Keratinocyte (primary cell): ENCODE results near the gene AFTPH. TPM values are rescaled to one million over a fixed set of nuclear protein-coding genes. Genes with fewer than 3 reads are reported as not detected.

Source experiments
- DNase-seq: peaks from one replicate; pipeline ENCODE4 v3.0.0-alpha.2; 2011; ENCODE audit warnings: low read depth, missing footprints, low spot score
- FAIRE-seq: peaks from 2 replicates; lab custom pipeline; 2011; peaks lifted over from hg19 to GRCh38; lab: Jason Lieb, UNC
- H2AFZ ChIP-seq: 2 replicates; pipeline ENCODE4 v1.6.0; 2012; ENCODE audit warnings: low read length, control low read depth, inconsistent platforms; ENCODE audit not compliant: control insufficient read depth
- H3K27ac ChIP-seq: 2 replicates; pipeline ENCODE4 v1.5.1; 2011; ENCODE audit warnings: low read length; ENCODE audit not compliant: control insufficient read depth, insufficient read depth
- H3K27me3 ChIP-seq: 3 replicates; pipeline ENCODE4 v1.6.0; 2011; ENCODE audit warnings: low read length; ENCODE audit not compliant: control insufficient read depth, insufficient read depth; ENCODE audit errors: extremely low read depth
- H3K36me3 ChIP-seq, 2 experiments: 2 replicates in 1 of 2; 3 replicates in 1 of 2; pipeline ENCODE4 v1.5.1; 2011; ENCODE audit warnings: low read length in 2 of 2, mild to moderate bottlenecking in 1 of 2; ENCODE audit not compliant: control insufficient read depth in 2 of 2, insufficient read depth in 2 of 2; ENCODE audit errors: extremely low read depth in 1 of 2
- H3K4me1 ChIP-seq: 3 replicates; pipeline ENCODE4 v1.5.1; 2011; ENCODE audit warnings: low read length; ENCODE audit not compliant: control insufficient read depth, insufficient read depth; ENCODE audit errors: extremely low read depth
- H3K4me2 ChIP-seq: 3 replicates; pipeline ENCODE4 v1.6.0; 2011; ENCODE audit warnings: low read depth, low read length; ENCODE audit not compliant: control insufficient read depth, insufficient read depth; ENCODE audit errors: extremely low read depth
- H3K4me3 ChIP-seq, 3 experiments: fragments of 200-600 bp in 1 of 3; sonication (generic) in 1 of 3; 2 replicates in 2 of 3; 3 replicates in 1 of 3; pipeline ENCODE4 v1.5.1; 2011 to 2016; ENCODE audit warnings: low read length in 3 of 3, mild to moderate bottlenecking in 3 of 3, control low read depth in 2 of 3, inconsistent platforms in 1 of 3, low read depth in 1 of 3, mixed read lengths in 1 of 3, mixed run types in 1 of 3, moderate library complexity in 1 of 3; ENCODE audit not compliant: control insufficient read depth in 2 of 3, insufficient read depth in 2 of 3; ENCODE audit errors: extremely low read depth in 1 of 3
- H3K79me2 ChIP-seq: 2 replicates; pipeline ENCODE4 v1.6.0; 2012; ENCODE audit warnings: low read length; ENCODE audit not compliant: control insufficient read depth, insufficient read depth
- H3K9ac ChIP-seq: 3 replicates; pipeline ENCODE4 v1.6.0; 2011; ENCODE audit warnings: low read length; ENCODE audit not compliant: control insufficient read depth, insufficient read depth; ENCODE audit errors: extremely low read depth
- H3K9me1 ChIP-seq: 3 replicates; pipeline ENCODE4 v1.6.0; 2011; ENCODE audit warnings: low read length; ENCODE audit not compliant: control insufficient read depth, insufficient read depth; ENCODE audit errors: extremely low read depth
- H3K9me3 ChIP-seq: 2 replicates; pipeline ENCODE4 v1.5.1; 2012; ENCODE audit warnings: low read depth, low read length; ENCODE audit not compliant: control insufficient read depth
- H4K20me1 ChIP-seq: 3 replicates; pipeline ENCODE4 v1.6.0; 2011; ENCODE audit warnings: low read length; ENCODE audit not compliant: control insufficient read depth, insufficient read depth; ENCODE audit errors: extremely low read depth
- EZH2 ChIP-seq: IDR thresholded peaks from one replicate; pipeline ENCODE4 v1.6.1; 2012; ENCODE audit warnings: inconsistent platforms, mild to moderate bottlenecking, low read length, moderate library complexity
- dilution Hi-C: fragments of 300-500 bp; cut with MboI; formaldehyde crosslinking; loops from one replicate; pipeline ENCODE4 v1.7.0; 2020; ENCODE audit warnings: low sequenced_read_pairs; ENCODE audit not compliant: extremely low pct_ligation_motif_present
- polyA plus RNA-seq, 5 experiments: library from polyadenylated mRNA; depleted of rRNA in 3 of 5; stranded (reverse) in 3 of 5; stranded (forward) in 1 of 5; unstranded in 1 of 5; fragments of >200 nt; gene quantifications; 1 replicate in 1 of 5; 2 replicates in 3 of 5; 3 replicates in 1 of 5; pipeline versions ENCODE4 v1.2.1 to v1.2.3, GENCODE V29; 2011 to 2012; ENCODE audit warnings: missing spikeins in 2 of 5, low read depth in 1 of 5, low replicate concordance in 1 of 5
- TF ChIP-seq, protein P1 (sequence below), 3 experiments: IDR thresholded peaks in 1 of 3; conservative IDR thresholded peaks in 1 of 3; optimal IDR thresholded peaks in 1 of 3; 2 replicates in 2 of 3; 3 replicates in 1 of 3; pipeline versions ENCODE3 to v1.5.1; 2011; ENCODE audit warnings: low read length in 3 of 3, mild to moderate bottlenecking in 3 of 3, moderate library complexity in 2 of 3, control low read depth in 1 of 3, inconsistent platforms in 1 of 3; ENCODE audit not compliant: insufficient read depth in 2 of 3; ENCODE audit errors: extremely low read depth in 1 of 3

The AFTPH gene
- polyA plus RNA-seq, 1 donor (not counting 4 experiments of a cell fraction or from before 2014, with no cell fraction given), result 28.3 TPM

- DNase-seq, result no peak
- Histone ChIP-seq H2AFZ (no peak overlapping the region), H3K27ac (peak overlapping the region; percentile 16), H3K9ac (no peak overlapping the region), H3K36me3 (no peaks in the 10 kb centered on the region), H3K27me3 (no peaks in the 10 kb centered on the region), H3K9me3 (no peaks in the 10 kb centered on the region), H3K79me2 (no peaks in the 10 kb centered on the region), H3K4me1 (peaks cover 41% of the 10 kb centered on the region), H3K4me3 (no peak overlapping the region), H3K4me2 (peak overlapping the region; percentile 8), H4K20me1 (no peaks in the 10 kb centered on the region), H3K9me1 (no peaks in the 10 kb centered on the region)
- peak; percentile 75 for FAIRE-seq
- TF ChIP-seq EZH2, result no peak
- TF ChIP-seq, protein P1, sequence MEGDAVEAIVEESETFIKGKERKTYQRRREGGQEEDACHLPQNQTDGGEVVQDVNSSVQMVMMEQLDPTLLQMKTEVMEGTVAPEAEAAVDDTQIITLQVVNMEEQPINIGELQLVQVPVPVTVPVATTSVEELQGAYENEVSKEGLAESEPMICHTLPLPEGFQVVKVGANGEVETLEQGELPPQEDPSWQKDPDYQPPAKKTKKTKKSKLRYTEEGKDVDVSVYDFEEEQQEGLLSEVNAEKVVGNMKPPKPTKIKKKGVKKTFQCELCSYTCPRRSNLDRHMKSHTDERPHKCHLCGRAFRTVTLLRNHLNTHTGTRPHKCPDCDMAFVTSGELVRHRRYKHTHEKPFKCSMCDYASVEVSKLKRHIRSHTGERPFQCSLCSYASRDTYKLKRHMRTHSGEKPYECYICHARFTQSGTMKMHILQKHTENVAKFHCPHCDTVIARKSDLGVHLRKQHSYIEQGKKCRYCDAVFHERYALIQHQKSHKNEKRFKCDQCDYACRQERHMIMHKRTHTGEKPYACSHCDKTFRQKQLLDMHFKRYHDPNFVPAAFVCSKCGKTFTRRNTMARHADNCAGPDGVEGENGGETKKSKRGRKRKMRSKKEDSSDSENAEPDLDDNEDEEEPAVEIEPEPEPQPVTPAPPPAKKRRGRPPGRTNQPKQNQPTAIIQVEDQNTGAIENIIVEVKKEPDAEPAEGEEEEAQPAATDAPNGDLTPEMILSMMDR (optimal IDR thresholded peaks at IDR 0.05 in 1 of 3, IDR thresholded peaks at IDR 0.05 in 1 of 3, conservative IDR thresholded peaks at IDR 0.05 in 1 of 3; ENCODE audit: extremely low read depth in 1 of 3, insufficient read depth in 2 of 3, low read length in 3 of 3), result peak in 1 of 3 experiments; percentile 26
- dilution Hi-C loops, result no loop called here
Observed at GRCh38 chr2:64482765-64483504, 41.2 kb upstream of the AFTPH start.

DNA sequence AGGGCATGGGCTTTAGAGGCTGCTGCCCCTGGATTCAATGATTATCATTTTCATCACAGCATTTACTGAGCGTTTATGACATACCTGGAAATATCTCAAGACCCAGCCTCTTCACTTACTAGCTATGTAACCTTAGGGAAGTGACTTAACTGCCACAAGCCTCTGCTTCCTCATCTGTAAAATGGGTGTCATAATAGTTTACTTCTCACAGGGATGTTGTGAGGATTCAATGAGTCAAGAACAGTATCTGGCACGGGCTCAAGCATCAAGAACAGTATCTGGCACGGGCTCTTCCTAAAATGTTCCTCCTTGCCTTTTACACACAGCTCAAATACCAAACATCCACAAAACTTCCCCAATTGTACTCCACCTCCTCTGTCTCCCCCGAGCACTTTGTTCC is 38.8 kb upstream of the AFTPH start:
- no peak for TF ChIP-seq EZH2
- TF ChIP-seq, protein P1 (optimal IDR thresholded peaks at IDR 0.05 in 1 of 3, IDR thresholded peaks at IDR 0.05 in 1 of 3, conservative IDR thresholded peaks at IDR 0.05 in 1 of 3; ENCODE audit: extremely low read depth in 1 of 3, insufficient read depth in 2 of 3, low read length in 3 of 3), result no peak
- peak; percentile 29 for FAIRE-seq
- H3K4me1 ChIP-seq, result peaks cover 31% of the 10 kb centered on the region

More for the DNA sequence above, 38.8 kb upstream of the AFTPH start:
- H3K9me3 ChIP-seq, result no peaks in the 10 kb centered on the region
- no peak for DNase-seq
- no peaks in the 10 kb centered on the region for H4K20me1 ChIP-seq
- no peaks in the 10 kb centered on the region for H3K9me1 ChIP-seq
- H3K79me2 ChIP-seq, result no peaks in the 10 kb centered on the region
- H3K36me3 ChIP-seq, result no peaks in the 10 kb centered on the region
- H3K27ac ChIP-seq, result peak overlapping the region; percentile 16
- dilution Hi-C loops, result no loop called here
- no peak overlapping the region for H2AFZ ChIP-seq
- no peak overlapping the region for H3K4me3 ChIP-seq
- peak overlapping the region; percentile 44 for H3K4me2 ChIP-seq
- H3K27me3 ChIP-seq, result no peaks in the 10 kb centered on the region
- peak overlapping the region; percentile 35 for H3K9ac ChIP-seq
